Keratinocyte (primary cell): ENCODE measurements around the gene STK11. TPM values are rescaled to one million over a fixed set of nuclear protein-coding genes. Genes with fewer than 3 reads are reported as not detected.
A peak's percentile ranks its signal among the peaks of the same experiment; 100 is the strongest.

Experiments
- DNase-seq: peaks from one replicate; pipeline ENCODE4 v3.0.0-alpha.2; 2011; ENCODE audit warnings: low read depth, missing footprints, low spot score
- FAIRE-seq: peaks from 2 replicates; lab custom pipeline; 2011; peaks lifted over from hg19 to GRCh38; lab: Jason Lieb, UNC
- H2AFZ ChIP-seq: 2 replicates; pipeline ENCODE4 v1.6.0; 2012; ENCODE audit warnings: low read length, control low read depth, inconsistent platforms; ENCODE audit not compliant: control insufficient read depth
- H3K27ac ChIP-seq: 2 replicates; pipeline ENCODE4 v1.5.1; 2011; ENCODE audit warnings: low read length; ENCODE audit not compliant: control insufficient read depth, insufficient read depth
- H3K27me3 ChIP-seq: 3 replicates; pipeline ENCODE4 v1.6.0; 2011; ENCODE audit warnings: low read length; ENCODE audit not compliant: control insufficient read depth, insufficient read depth; ENCODE audit errors: extremely low read depth
- H3K36me3 ChIP-seq, 2 experiments: 2 replicates in 1 of 2; 3 replicates in 1 of 2; pipeline ENCODE4 v1.5.1; 2011; ENCODE audit warnings: low read length in 2 of 2, mild to moderate bottlenecking in 1 of 2; ENCODE audit not compliant: control insufficient read depth in 2 of 2, insufficient read depth in 2 of 2; ENCODE audit errors: extremely low read depth in 1 of 2
- H3K4me1 ChIP-seq: 3 replicates; pipeline ENCODE4 v1.5.1; 2011; ENCODE audit warnings: low read length; ENCODE audit not compliant: control insufficient read depth, insufficient read depth; ENCODE audit errors: extremely low read depth
- H3K4me2 ChIP-seq: 3 replicates; pipeline ENCODE4 v1.6.0; 2011; ENCODE audit warnings: low read depth, low read length; ENCODE audit not compliant: control insufficient read depth, insufficient read depth; ENCODE audit errors: extremely low read depth
- H3K4me3 ChIP-seq, 3 experiments: fragments of 200-600 bp in 1 of 3; sonication (generic) in 1 of 3; 2 replicates in 2 of 3; 3 replicates in 1 of 3; pipeline ENCODE4 v1.5.1; 2011 to 2016; ENCODE audit warnings: low read length in 3 of 3, mild to moderate bottlenecking in 3 of 3, control low read depth in 2 of 3, inconsistent platforms in 1 of 3, low read depth in 1 of 3, mixed read lengths in 1 of 3, mixed run types in 1 of 3, moderate library complexity in 1 of 3; ENCODE audit not compliant: control insufficient read depth in 2 of 3, insufficient read depth in 2 of 3; ENCODE audit errors: extremely low read depth in 1 of 3
- H3K79me2 ChIP-seq: 2 replicates; pipeline ENCODE4 v1.6.0; 2012; ENCODE audit warnings: low read length; ENCODE audit not compliant: control insufficient read depth, insufficient read depth
- H3K9ac ChIP-seq: 3 replicates; pipeline ENCODE4 v1.6.0; 2011; ENCODE audit warnings: low read length; ENCODE audit not compliant: control insufficient read depth, insufficient read depth; ENCODE audit errors: extremely low read depth
- H3K9me1 ChIP-seq: 3 replicates; pipeline ENCODE4 v1.6.0; 2011; ENCODE audit warnings: low read length; ENCODE audit not compliant: control insufficient read depth, insufficient read depth; ENCODE audit errors: extremely low read depth
- H3K9me3 ChIP-seq: 2 replicates; pipeline ENCODE4 v1.5.1; 2012; ENCODE audit warnings: low read depth, low read length; ENCODE audit not compliant: control insufficient read depth
- H4K20me1 ChIP-seq: 3 replicates; pipeline ENCODE4 v1.6.0; 2011; ENCODE audit warnings: low read length; ENCODE audit not compliant: control insufficient read depth, insufficient read depth; ENCODE audit errors: extremely low read depth
- EZH2 ChIP-seq: IDR thresholded peaks from one replicate; pipeline ENCODE4 v1.6.1; 2012; ENCODE audit warnings: inconsistent platforms, mild to moderate bottlenecking, low read length, moderate library complexity
- dilution Hi-C: fragments of 300-500 bp; cut with MboI; formaldehyde crosslinking; loops from one replicate; pipeline ENCODE4 v1.7.0; 2020; ENCODE audit warnings: low sequenced_read_pairs; ENCODE audit not compliant: extremely low pct_ligation_motif_present
- polyA plus RNA-seq, 5 experiments: library from polyadenylated mRNA; depleted of rRNA in 3 of 5; stranded (reverse) in 3 of 5; stranded (forward) in 1 of 5; unstranded in 1 of 5; fragments of >200 nt; gene quantifications; 1 replicate in 1 of 5; 2 replicates in 3 of 5; 3 replicates in 1 of 5; pipeline versions ENCODE4 v1.2.1 to v1.2.3, GENCODE V29; 2011 to 2012; ENCODE audit warnings: missing spikeins in 2 of 5, low read depth in 1 of 5, low replicate concordance in 1 of 5
- TF ChIP-seq, protein P1 (sequence below), 3 experiments: IDR thresholded peaks in 1 of 3; conservative IDR thresholded peaks in 1 of 3; optimal IDR thresholded peaks in 1 of 3; 2 replicates in 2 of 3; 3 replicates in 1 of 3; pipeline versions ENCODE3 to v1.5.1; 2011; ENCODE audit warnings: low read length in 3 of 3, mild to moderate bottlenecking in 3 of 3, moderate library complexity in 2 of 3, control low read depth in 1 of 3, inconsistent platforms in 1 of 3; ENCODE audit not compliant: insufficient read depth in 2 of 3; ENCODE audit errors: extremely low read depth in 1 of 3

STK11 gene
- polyA plus RNA-seq, 1 donor (not counting 4 experiments of a cell fraction or from before 2014, with no cell fraction given) = 24.6 TPM

DNA sequence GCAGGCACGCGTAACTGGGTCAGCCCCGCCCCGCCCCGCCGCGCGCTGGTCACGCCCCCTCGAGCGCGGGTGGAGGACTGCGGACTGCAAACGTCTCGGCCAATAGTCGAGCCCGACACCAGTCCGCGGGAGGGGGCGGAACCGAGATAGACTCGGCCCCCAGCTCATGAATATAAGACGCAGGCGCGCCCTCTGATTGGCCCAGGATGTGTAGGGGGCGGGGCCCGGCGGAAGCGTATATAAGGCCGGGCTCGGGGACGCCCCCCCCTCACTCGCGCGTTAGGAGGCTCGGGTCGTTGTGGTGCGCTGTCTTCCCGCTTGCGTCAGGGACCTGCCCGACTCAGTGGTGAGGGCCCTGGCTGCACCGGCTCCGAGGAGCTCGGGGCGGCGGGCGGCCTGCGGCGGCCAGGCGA, 63.5 kb downstream of the STK11 start, which contains the start of gene CIRBP:
Gene CIRBP (plus strand): TSS at position 268 of the 413 bp plus-strand sequence. CDS start 1,602 bp downstream, outside the sequence.
- TF ChIP-seq, protein P1, sequence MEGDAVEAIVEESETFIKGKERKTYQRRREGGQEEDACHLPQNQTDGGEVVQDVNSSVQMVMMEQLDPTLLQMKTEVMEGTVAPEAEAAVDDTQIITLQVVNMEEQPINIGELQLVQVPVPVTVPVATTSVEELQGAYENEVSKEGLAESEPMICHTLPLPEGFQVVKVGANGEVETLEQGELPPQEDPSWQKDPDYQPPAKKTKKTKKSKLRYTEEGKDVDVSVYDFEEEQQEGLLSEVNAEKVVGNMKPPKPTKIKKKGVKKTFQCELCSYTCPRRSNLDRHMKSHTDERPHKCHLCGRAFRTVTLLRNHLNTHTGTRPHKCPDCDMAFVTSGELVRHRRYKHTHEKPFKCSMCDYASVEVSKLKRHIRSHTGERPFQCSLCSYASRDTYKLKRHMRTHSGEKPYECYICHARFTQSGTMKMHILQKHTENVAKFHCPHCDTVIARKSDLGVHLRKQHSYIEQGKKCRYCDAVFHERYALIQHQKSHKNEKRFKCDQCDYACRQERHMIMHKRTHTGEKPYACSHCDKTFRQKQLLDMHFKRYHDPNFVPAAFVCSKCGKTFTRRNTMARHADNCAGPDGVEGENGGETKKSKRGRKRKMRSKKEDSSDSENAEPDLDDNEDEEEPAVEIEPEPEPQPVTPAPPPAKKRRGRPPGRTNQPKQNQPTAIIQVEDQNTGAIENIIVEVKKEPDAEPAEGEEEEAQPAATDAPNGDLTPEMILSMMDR (optimal IDR thresholded peaks at IDR 0.05 in 1 of 3, IDR thresholded peaks at IDR 0.05 in 1 of 3, conservative IDR thresholded peaks at IDR 0.05 in 1 of 3; ENCODE audit: extremely low read depth in 1 of 3, insufficient read depth in 2 of 3, low read length in 3 of 3) = no peak
- no peak for TF ChIP-seq EZH2
- DNase-seq (peak; percentile 95), FAIRE-seq (no peak)
- Histone ChIP-seq H3K4me2 (peak within 1 kb of the TSS; percentile 99), H3K9me3 (no peaks in the 10 kb centered on the region), H3K9me1 (peaks cover 2% of the 10 kb centered on the region), H3K79me2 (peaks cover 40% of the 10 kb centered on the region), H3K9ac (peak within 1 kb of the TSS; percentile 83), H3K27ac (peak within 1 kb of the TSS; percentile 89), H2AFZ (no peak within 1 kb of the TSS), H3K36me3 (peaks cover 26 to 39% of the 10 kb centered on the region in 2 experiments), H3K4me3 (peak within 1 kb of the TSS; percentile 46 to 85 (median 84)), H3K27me3 (peaks cover 4% of the 10 kb centered on the region), H3K4me1 (peaks cover 57% of the 10 kb centered on the region), H4K20me1 (no peaks in the 10 kb centered on the region)
- dilution Hi-C loops = no loop called here

DNA sequence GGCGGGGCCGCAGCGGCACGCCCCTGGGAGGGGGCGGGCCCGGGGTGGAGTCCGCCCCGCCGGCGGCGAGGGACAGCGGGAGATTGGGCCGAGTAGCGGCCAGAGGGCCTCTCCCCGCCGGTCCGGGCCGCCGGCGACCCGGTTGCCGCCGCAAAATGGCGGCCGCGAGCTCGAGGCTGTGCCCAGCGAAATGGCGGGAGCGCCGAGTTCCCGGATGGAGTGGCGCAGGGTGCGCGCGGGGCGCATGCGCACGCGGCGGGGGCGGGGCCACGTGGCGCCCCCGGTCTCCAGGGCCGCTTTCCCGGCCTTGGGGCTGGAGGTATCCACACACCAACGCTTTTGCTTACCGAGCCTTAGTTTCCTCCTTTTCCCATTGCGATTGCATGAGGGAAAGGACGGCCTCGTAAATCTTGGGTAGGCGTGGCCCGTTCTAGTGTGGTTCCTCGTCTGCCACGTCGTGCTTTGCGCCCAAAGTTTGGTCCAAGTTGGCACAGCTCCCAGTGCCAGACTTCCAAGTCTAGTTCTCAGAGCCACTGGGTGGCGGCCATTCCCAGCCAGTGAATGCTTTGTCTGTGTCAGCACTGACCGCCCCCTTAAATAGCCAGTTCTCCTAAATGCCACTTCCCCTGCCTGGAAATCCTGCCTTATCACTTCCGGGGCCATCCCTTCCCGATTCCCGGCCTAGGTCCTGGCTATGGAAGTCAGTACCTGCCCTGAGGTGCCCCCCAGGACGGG, 64.1 kb downstream of the STK11 start:
- no peaks in the 10 kb centered on the region for H4K20me1 ChIP-seq
- FAIRE-seq = no peak

More for the DNA sequence above, 64.1 kb downstream of the STK11 start:
- Histone ChIP-seq H3K9me3 (no peaks in the 10 kb centered on the region), H3K79me2 (peaks cover 46% of the 10 kb centered on the region), H3K36me3 (peaks cover 29 to 39% of the 10 kb centered on the region in 2 experiments), H3K4me2 (peak overlapping the region; percentile 99), H3K9me1 (no peaks in the 10 kb centered on the region), H3K4me1 (peaks cover 62% of the 10 kb centered on the region), H2AFZ (no peak overlapping the region), H3K4me3 (peak overlapping the region; percentile 46 to 85 (median 84)), H3K27ac (peak overlapping the region; percentile 89), H3K27me3 (peaks cover 4% of the 10 kb centered on the region), H3K9ac (peak overlapping the region; percentile 83)
- DNase-seq = no peak
- dilution Hi-C loops = no loop called here
- TF ChIP-seq, protein P1 (optimal IDR thresholded peaks at IDR 0.05 in 1 of 3, IDR thresholded peaks at IDR 0.05 in 1 of 3, conservative IDR thresholded peaks at IDR 0.05 in 1 of 3; ENCODE audit: extremely low read depth in 1 of 3, insufficient read depth in 2 of 3, low read length in 3 of 3) = peak in 1 of 3 experiments; percentile 22
- no peak for TF ChIP-seq EZH2
